GM19351 (cell line): ENCODE data around the gene CCDC71L.

ENCODE experiments used
- ATAC-seq: cut with Tn5 transposase; IDR thresholded peaks from one replicate; pipeline ENCODE4 v1.9.1; 2021; ENCODE audit warnings: mild to moderate bottlenecking, moderate library complexity; ENCODE audit not compliant: unreplicated experiment

The CCDC71L gene

DNA sequence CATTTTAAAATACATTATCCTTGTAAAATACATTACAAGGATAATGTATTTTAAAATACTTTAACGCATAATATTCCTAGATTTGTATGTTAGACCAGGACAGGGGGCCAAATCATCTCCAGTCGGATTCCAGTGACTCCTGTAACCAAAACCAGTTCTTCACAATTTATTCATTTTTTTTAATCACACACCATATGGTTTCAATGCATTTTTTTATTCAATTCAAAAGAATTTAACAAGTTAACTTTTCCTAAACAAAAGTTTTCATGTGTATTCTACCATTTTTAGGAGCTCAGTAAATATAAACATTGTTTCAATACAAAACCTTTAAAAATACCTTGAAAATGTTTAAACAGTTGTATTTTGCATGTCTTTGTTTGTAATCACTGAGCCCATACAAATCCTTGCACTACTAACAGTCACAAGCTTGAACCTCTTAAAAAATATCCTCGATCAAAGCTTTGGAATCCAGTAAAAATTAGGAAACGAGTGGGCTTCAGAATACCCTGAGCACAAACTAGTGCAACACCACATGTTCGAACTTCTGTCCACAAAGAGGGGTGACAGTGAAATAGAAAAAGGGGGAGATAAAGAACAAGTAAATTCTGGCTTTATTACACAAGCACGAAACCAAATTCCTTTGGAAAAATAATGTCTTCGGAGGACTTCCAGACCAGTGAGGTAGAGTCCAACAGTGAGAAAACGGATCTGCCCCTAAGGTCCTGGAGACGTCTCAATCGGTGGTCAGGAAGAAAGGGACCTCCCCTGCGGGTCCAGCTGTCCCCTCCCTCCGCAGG is 1.6 kb downstream of the CCDC71L start:
- no peak for ATAC-seq

DNA sequence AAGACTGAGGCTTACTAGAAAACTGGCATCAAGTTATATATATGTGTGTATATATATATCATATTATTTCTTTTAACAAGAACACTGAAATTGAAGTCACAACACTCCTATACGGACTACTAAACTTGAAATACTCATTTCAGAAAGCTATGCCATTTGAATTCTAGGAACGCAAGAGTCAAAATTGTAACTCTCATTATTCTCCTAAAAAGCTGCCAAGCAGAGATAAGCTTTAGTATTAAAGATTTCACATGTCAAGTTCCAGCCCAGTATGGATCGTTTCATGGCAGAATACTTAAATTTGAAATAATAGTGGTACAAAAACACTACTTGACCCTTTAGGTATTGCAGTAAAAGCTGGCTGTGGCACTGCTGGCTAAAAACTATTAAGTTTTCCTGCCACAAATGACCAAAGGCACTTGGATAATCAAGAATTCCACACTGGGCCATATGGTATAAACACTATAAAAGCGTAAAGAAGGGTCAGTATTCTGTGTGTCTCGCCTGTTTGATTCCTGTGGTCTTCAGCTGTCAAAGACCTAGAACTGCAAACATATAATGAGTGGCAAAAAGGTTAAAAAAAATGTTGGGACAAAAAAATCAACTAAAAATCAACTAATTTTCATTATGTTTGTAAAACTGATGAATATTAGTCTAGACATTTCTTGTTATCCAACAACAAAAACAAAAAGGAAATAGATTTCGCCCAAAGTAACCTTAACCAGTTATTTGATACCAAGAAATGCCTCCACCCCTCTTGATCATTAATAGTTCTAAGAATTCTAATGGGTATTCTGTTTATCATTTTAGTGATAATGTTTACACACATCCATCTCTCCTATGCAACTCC is 2.4 kb downstream of the CCDC71L start:
- ATAC-seq: no peak

DNA sequence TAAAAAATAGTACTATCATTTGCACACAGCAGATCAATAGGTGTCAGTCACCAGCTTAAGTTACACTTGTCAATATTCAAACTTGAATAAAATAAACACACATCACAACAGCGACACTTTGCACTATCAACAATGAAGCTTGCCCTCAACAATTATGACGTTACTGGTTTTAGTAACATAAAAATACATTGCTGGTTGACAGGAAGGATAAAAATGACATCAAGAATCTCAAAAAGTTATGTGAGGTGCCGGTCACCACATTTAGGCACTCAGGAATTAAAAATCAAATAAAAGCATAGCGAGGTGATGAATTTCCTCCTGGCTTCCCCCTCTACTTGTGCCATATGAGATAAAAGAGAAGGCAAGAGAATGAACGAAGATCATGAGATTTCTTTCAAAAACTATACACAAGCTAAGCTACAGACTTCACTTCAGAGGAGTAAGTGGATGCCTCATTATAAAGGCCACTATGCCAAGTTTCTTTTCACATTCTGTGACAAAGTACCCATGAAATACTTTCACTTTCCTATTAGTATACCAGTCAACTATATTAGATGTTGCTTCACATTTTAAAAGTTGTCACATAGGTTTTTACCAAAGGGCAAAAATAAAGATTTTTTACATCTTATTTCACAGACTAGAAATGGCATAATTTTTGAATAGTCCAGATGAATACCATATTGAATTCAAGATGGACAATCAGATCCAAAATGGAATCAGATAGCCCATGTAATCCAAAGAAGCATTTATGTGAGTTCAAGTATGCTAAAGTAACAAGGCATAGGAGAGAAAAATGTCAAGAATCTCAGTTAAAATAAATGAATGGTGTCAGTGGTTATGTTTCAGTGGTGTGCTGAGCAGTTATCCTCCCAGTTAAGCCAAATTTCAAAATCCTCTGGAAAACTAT is 3.6 kb downstream of the CCDC71L start:
- no peak for ATAC-seq

DNA sequence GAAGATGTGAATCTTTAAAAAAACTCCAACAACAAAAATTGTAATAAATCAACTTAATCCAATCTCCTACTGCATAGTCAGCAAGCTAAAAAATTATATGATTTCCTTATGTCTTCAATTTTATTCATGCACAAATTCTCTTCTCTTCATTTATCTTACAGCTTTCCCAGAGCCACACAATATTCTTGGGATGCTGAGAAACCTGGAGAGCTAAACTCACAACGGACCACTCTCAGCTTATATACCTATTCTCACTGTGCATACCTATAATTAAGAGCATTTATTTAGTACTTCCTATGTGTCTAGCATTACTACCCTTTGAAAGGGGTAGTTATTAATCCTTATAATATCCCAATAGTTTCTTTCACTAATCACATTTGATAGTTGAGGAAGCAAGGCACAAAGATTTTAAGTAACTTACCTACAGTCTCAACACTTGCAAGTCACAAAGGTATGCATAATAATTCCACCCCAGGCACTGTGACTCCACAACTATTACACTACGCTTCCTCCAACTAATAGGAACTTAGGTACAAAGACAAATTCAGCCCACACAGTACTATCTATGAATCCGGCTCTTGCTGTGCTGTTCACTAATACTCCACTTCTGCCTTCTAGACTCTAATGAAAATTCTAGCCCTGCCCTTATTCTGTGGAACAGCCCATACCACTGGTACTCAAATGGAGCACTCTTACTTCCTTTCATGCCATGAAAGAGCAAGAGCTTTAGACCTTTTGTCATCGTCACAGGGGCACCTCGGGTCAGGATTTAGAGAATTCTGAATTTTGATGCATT is 5.1 kb downstream of the CCDC71L start:
- ATAC-seq: no peak

DNA sequence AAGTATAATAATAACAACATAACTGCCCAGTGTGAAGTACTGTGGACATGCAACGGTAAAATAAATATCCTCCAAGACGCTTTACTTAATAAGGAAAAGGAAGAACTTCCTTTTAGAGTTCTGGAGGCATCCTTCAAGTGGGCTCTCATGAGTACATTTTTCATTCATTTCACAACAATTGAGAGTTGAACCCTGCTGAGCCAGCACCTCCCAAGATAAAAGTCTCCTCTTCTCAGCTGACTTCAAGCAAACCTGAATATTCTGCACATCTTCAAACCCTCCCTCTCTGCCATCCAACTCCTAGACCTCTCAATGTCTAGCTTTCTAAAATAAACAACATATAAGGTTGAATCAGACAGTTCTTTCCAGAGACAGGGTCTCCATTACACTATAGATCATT is 7.5 kb downstream of the CCDC71L start:
- no peak for ATAC-seq

DNA sequence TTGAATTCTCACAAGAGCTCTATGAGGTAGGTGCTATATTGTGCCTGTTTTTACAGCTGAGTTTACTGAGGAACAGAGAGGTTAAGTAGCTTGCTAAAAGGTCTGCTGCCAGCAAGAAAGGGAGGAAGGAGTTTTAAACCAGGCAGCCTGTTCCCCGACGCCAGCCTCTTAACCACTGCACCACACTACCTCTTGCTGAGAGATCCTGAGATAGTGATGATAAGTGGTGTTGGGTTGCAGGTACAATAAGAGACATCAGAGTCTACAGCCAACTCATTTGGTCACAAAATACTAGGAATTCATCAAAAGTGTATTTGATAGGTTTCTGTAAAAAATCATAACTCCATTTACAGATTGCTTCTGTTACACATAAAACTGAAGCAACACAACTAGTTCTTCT is 8.0 kb downstream of the CCDC71L start:
- ATAC-seq: no peak

DNA sequence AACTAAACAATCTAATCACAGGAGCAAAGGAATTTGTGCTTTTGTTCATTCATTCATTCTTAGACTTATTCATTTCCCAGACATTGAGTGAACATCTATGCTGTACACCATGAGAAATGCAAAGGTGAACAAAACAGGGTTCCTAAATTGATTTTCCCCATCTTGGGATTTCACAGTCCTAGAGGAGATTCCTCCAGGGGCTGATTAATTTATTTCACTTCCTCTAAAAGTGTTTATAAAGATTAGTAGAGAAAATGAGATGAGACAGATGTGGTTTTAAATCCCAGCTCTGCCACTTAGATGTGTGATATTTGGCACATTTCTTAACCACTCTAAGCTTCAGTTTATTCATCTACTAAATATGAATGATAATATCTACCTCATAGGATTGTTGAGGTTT is 8.9 kb downstream of the CCDC71L start:
- no peak for ATAC-seq

DNA sequence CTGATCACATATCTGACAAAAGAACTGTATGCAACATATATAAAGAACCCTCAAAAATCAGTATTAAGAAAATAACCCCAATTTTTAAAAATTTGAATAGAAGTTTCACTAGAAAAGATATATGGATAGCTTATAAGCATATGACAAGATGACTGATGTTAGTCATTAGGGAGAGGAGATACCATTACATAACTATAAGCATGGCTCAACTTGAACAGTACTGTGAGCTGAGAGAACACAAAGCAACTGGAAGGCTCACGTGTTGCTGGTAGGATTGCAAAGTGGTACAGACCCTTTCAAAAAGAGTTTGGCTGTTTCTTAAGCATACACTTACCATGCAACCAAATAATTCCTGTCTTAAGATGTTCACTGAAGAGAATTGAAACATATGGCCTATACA is 14.7 kb downstream of the CCDC71L start:
- ATAC-seq: no peak

DNA sequence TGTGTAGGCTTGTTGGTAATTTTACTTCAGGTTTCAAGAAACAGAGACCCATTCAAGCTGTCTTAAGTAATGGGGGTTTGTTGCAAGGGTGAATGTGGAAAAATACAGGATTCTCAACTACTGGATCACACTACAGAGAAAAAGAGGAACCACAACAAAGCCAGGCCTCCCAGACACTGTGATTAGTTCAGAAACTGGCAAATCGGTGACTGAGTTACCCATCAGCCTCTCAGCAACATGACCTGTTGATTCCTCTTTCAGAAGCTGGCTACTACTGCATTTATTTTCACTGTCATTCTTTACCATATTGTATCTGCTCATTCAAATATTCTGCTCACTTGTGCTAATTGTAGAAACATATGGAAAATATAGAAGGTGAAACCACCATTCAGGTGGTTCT is 16.0 kb downstream of the CCDC71L start:
- no peak for ATAC-seq

DNA sequence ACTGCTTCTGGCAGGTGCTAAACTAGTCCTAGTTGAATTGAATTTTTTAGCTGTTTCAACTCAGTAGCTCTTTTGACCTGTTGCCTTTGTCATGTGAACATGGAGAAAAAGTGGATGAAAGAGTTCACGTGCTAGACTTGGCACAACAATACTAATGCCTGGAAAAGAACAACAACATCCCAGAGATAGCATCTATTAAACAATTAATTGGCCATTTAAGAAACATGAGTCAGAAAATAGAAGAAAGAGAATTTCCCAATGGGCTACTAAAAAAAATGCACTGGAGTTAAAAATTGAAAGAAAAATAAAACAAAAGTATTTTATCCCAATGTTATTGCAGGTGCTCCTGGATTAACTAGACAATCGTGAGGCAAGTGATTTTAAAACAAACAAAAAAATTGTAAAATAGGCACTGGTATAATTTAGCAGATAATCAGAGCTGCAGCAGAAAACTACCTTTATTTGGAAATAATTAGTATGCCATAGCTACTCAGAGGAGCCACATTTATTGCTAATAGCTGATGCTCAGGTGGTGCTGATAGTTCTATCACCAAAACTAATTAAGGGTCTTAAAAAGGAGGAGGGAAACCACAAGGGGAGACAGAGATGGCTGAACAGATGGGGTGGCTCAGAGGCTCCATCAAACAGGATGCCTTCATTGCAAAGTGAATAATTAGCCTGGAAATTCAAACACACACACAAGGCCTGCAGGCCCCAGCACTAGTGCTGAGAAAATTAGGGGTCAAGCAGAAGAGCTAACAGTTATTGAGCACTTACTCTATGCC is 17.6 kb downstream of the CCDC71L start:
- no peak for ATAC-seq

DNA sequence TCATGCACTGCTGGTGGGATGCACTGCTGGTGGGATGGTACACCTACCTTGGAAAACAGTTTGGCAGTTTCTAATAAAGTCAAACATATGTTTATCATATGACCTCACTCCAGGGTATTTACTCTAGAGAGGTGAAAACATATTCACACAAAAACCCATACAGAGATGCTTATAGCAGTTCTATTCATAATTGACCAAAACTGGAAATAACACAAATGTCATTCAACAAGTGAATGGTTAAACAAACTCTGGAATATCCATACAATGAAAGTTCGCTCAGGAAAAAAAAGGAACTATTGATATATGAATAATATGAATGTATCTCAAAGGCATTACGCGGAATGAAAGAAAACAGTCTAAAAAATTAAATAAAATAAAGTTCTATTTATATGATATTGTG is 19.5 kb downstream of the CCDC71L start:
- ATAC-seq: no peak

DNA sequence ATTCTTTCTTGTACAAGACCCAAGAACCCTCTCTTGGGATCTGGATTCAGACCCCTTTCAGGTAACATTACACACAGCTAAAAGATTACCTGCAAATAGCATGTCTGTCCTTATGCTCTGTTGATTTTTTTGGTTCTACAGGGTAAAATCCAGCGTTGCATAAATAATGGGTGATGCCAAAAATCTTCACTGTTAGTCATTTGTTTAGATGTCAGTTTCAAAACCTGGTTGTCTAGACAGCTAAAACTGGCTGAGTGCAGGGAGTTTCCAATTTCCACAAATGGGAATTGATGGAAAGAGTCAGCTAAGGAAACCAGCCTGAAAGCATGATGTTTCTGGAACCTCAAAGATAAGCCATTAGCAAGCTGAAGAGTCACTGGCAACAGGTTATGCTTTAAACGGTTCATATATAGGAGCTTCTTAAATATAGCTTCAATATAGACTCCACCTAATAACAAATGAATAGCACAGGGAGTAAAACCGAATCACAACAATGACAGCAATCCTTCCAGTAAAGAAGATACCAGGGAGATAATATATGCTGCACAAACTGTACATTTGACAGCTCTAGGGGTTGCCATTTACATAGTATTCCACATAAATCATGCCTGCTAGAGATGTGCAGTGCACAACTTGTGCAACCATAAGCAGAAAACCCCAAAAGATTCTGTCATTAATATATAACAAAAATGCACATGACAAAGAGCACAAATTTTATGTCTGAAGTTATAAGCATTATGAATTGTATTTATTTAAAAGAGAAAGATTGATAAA is 20.4 kb downstream of the CCDC71L start:
- no peak for ATAC-seq

DNA sequence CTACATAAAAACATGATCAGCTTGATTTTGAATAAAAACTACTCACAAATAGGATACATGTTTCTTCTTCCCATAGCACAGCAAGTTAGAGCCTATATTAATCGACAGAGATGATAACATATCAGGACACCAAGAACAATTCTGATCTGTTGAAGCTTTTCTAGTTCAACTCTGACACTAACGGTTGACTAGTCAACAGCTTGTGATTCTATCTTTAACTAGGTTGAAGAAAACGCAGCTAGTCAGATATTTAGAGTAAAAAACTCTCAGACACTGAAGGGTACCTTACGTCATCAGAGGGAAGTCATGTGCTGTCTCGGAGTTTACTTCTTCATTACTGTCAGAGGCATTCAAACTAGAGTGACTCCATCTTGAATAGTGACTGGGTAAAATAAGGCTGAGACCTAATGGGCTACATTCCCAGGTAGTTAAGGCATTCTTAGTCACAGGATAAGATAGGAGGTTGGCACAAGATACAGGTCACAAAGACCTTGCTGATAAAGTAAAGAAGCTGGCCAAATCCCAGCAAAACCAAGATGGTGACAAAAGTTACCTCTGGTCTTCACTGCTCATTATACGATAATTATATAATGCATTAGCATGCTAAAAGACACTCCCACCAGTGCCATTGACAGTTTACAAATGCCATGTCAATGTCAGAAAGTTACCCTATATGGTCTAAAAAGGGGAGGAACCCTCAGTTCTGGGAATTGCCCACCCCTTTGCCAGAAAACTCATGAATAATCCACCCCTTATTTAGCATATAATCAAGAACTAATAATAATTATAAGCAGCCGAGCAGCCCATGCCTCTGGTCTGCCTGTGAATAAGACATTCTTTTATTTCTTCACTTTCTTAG is 21.3 kb downstream of the CCDC71L start:
- ATAC-seq: no peak

DNA sequence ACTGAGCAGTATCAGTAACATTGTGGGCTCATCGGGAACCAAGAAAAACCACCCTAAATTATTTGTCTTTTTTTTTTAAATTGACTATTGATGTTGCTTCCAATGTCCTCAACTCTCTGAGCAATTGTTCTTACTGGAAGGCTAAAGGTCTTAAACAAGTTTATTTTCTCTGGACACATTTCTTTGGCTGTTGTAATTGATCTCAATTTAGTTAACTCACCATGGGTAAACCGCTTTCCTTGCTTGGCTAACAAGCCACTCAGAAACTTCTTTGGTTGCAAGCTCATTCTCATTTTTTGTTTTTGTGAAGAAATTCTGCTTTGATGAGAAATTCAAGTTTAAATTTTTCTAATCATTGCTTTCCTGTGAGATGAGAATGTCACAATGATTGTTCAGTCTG is 25.5 kb downstream of the CCDC71L start:
- no peak for ATAC-seq

DNA sequence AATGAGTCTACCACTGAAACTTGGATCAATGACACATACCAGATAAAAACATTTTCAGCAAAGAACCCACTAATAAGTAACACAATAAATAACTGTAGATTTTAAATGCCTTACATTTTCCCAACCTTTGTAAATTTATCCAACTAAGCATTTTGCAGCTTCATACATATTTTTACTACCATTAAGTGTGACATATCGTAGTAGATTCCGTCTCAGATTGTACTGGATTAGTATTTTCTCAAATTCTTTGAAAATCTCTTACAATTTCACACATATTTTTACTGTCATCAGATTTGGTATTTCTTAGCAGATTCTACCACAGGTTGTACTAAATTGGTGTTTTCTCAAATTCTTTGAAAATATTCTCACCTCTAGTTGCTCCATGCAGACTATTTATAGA is 26.0 kb downstream of the CCDC71L start:
- ATAC-seq: no peak

DNA sequence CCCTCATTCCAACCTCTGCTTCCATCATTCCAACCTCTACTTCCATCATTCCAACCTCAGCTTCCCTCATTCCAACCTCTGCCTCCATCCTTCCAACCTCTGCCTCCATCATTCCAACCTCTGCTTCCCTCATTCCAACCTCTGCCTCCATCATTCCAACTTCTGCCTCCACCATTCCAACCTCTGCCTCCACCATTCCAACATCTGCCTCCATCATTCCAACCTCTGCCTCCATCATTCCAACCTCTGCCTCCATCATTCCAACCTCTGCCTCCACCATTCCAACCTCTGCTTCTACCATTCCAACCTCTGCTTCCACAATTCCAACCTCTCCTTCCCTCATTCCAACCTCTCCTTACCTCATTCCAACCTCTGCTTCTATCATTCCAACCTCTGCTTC is 30.3 kb downstream of the CCDC71L start:
- no peak for ATAC-seq

DNA sequence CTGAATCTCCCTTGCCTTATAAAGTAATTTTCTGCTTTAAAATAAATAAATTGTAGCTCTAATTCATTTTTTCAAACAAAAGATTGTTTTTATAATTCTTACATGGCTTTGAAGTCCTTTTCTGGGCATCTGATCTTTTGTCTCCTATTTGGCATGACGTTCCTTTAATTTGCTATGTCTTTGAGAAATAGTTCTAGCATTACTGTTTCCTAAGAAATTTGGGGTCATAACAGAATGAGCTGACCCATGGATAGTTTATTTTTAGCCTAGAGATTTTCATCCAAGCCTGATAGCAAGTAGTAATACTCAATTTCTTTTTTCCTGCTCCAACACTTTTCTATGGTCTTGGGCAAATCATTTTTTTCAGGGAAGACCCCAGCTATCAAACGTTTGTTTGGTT is 31.4 kb downstream of the CCDC71L start:
- no peak for ATAC-seq
